Effector memory CD8-positive, alpha-beta T cell (primary cell): ENCODE data around the gene LMBRD1.
"Not testable (repeated sequence)": the region's sequence is repeated elsewhere in the genome, so short reads cannot be mapped to it uniquely, and the experiment has no call there.

Source experiments
- ATAC-seq: fragments of 150-1000 bp; cut with Tn5 transposase; replicated peaks from 2 replicates; pipeline ENCODE4 v1.10.0; 2021; ENCODE audit warnings: mild to moderate bottlenecking, moderate library complexity
- DNase-seq, 3 experiments: peaks; one replicate each; pipeline ENCODE4 v3.0.0; 2021
- H3K27ac Mint-ChIP-seq, 2 donors: one replicate each; pipeline ENCODE4 v1.8.0; 2022; ENCODE audit warnings: mild to moderate bottlenecking in 2 of 2, mixed read lengths in 2 of 2, moderate library complexity in 2 of 2
- H3K27me3 Mint-ChIP-seq, 2 donors: one replicate each; pipeline ENCODE4 v1.8.0; 2022; ENCODE audit warnings: mixed read lengths in 2 of 2
- H3K36me3 Mint-ChIP-seq: one replicate; pipeline ENCODE4 v1.8.0; 2022; ENCODE audit warnings: mild to moderate bottlenecking, moderate library complexity, mixed read lengths; ENCODE audit not compliant: insufficient read depth
- H3K4me1 Mint-ChIP-seq, 2 donors: one replicate each; pipeline ENCODE4 v1.8.0; 2022; ENCODE audit warnings: low read depth in 2 of 2, mixed read lengths in 2 of 2
- H3K4me3 Mint-ChIP-seq, 2 donors: one replicate each; pipeline ENCODE4 v1.8.0; 2022; ENCODE audit warnings: mild to moderate bottlenecking in 2 of 2, mixed read lengths in 2 of 2, moderate library complexity in 2 of 2
- H3K9me3 Mint-ChIP-seq, 2 donors: one replicate each; pipeline ENCODE4 v1.8.0; 2022; ENCODE audit warnings: mixed read lengths in 2 of 2

The LMBRD1 gene

DNA sequence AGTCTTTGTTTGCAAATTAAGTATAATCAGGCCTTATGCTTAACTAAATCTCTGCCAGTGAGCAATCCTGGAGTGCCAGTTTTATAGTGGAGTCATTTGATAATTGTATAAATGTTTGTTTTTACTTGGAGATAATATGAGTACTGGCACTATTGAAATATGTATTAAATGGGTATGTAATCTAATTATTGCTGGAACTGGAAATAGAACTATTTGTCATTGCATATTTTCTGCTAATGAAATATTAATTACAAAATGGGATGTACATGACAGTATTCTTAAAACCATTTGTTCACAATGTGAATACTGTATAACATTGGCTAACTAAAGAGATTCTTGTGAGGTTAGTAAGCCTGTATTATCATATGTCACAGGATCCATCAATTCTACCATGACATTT, 20.5 kb upstream of the LMBRD1 start:
- H3K36me3 Mint-ChIP-seq = no peaks in the 10 kb centered on the region
- no peaks in the 10 kb centered on the region for H3K27me3 Mint-ChIP-seq
- H3K27ac Mint-ChIP-seq = no peak overlapping the region
- no peak for ATAC-seq
- H3K4me1 Mint-ChIP-seq = peaks cover 22 to 34% of the 10 kb centered on the region in 2 donors
- DNase-seq = no peak
- no peaks in the 10 kb centered on the region for H3K9me3 Mint-ChIP-seq
- no peak overlapping the region for H3K4me3 Mint-ChIP-seq

DNA sequence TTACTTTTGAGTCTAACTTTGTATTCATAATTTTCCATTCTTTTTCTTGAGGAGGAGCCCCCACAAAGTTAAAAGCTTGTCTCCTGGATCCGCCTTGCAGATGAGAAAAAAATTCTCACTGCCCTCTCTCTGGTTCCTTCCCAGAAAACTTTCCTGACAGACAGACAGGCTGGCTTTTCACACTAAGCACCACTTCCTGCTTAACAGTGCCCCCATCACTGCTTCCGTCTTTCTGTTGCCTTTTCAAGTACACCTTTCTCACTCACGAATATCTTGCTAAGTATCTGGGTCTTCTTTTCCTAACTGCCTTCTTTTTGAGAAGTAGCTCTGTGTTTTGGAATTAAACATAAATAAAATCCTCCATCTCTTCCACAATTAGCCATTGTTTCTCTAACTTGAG, 19.8 kb upstream of the LMBRD1 start:
- H3K27me3 Mint-ChIP-seq = no peaks in the 10 kb centered on the region
- H3K4me3 Mint-ChIP-seq = peak overlapping the region; percentile 45 to 76
- ATAC-seq (peak; percentile 75), DNase-seq (no peak)
- H3K27ac Mint-ChIP-seq = peak overlapping the region in 1 of 2 donors; percentile 95
- H3K9me3 Mint-ChIP-seq = no peaks in the 10 kb centered on the region
- H3K36me3 Mint-ChIP-seq = no peaks in the 10 kb centered on the region
- peaks cover 22 to 34% of the 10 kb centered on the region in 2 donors for H3K4me1 Mint-ChIP-seq

DNA sequence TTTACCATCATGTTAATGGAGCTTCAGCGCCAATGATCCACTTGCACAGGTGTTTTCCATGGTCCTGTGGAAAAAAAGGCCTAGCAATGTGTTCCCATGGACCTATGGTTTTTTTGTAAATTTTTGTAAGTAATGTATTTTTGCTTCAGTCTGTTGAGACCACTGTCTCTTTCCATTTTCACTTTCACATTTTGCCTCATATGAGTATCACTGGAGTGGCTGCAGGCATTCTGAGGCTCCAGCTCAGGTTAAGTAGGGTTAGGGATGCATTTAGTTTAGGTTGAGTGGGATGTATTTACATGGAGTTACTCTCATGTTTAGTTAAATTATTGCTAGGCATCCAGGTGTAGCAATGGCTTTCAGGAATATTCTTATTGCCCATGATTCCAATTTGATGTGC, 19.2 kb upstream of the LMBRD1 start:
- peak overlapping the region; percentile 45 to 76 for H3K4me3 Mint-ChIP-seq
- ATAC-seq = peak; percentile 69
- H3K27me3 Mint-ChIP-seq = no peaks in the 10 kb centered on the region
- peaks cover 22 to 34% of the 10 kb centered on the region in 2 donors for H3K4me1 Mint-ChIP-seq
- H3K36me3 Mint-ChIP-seq = no peaks in the 10 kb centered on the region
- DNase-seq = no peak
- H3K27ac Mint-ChIP-seq = peak overlapping the region; percentile 20 to 95
- no peaks in the 10 kb centered on the region for H3K9me3 Mint-ChIP-seq

DNA sequence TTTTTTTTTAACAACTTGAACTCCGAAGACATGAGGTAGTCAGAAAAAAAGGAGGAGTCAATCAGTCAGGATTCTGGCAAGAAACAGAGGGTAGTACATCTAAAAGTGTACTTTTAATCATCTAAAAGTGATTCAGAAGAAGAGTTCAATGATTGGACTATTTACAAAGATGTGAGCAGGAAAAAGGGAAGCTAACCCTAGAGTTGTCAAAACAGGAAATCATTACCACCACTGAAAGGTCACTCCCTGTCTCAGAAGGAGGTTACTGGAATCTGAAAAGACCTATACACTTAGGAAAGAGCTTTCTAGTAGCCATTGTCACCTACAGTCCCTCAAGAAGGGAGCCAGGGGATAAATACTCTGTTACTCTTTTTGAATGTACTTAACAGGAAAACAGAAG, 16.7 kb upstream of the LMBRD1 start:
- ATAC-seq (peak; percentile 36), DNase-seq (no peak)
- Mint-ChIP-seq H3K27me3 (peaks cover 4 to 12% of the 10 kb centered on the region in 2 donors), H3K4me1 (peaks cover 22 to 34% of the 10 kb centered on the region in 2 donors), H3K27ac (peak overlapping the region; percentile 30 to 61), H3K9me3 (no peaks in the 10 kb centered on the region), H3K36me3 (no peaks in the 10 kb centered on the region), H3K4me3 (peak overlapping the region; percentile 2 to 16)

DNA sequence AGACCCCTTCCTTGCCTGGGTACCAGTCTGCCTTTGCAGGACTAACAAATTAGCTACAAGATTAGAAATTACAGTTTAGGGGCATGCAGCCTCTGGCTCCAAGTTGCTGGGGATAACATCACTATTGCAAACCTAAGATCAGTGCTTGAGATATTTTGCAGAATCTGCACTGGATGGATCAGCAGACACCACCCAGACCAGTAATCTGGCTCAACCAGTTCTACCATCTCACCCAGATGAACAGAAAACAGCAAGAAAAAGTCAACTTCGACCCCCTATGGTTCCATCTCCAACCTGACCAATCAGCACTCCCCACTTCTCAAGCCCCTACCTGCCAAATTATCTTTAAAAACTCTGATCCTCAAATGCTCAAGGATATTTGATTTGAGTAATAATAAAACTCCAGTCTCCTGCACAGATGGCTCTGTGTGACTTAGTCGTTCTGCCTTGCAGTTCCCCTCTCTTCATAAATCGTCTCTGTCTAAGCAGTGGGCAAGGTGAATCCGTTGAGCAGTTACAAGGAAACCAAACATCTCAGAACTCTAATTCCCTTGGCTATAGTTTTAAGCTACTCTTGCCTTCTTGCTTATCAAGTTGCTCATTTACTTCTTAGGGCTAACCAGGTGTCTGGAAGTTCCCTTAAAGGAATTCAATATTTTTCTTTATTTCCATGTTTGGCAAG, 16.1 kb upstream of the LMBRD1 start:
- no peaks in the 10 kb centered on the region for H3K9me3 Mint-ChIP-seq
- peak overlapping the region; percentile 2 to 16 for H3K4me3 Mint-ChIP-seq
- no peaks in the 10 kb centered on the region for H3K36me3 Mint-ChIP-seq
- DNase-seq = no peak
- ATAC-seq = no peak
- H3K27ac Mint-ChIP-seq = peak overlapping the region; percentile 30 to 61
- peaks cover 22 to 34% of the 10 kb centered on the region in 2 donors for H3K4me1 Mint-ChIP-seq
- peaks cover 10 to 17% of the 10 kb centered on the region in 2 donors for H3K27me3 Mint-ChIP-seq

DNA sequence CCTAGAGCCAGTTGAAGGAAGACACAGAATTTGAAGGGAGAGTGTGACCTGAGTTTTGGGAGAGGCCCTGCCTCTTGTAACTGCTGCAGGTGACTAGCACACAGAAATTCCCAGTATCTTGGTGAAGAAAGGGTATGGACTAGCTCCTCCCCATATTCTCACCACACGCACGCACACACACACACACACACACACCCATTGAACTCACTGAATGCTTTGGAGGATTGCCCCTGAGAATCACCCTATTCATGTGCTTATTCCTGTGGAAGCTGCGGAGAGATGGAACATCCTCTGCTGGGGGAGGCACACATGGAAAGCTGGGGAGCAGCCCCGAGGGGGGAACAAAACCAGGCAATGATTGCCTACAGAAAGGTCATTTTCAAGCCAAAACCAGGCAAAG, 6.2 kb upstream of the LMBRD1 start:
- Mint-ChIP-seq H3K9me3 (no peaks in the 10 kb centered on the region), H3K27ac (no peak overlapping the region), H3K27me3 (peaks cover 15 to 24% of the 10 kb centered on the region in 2 donors), H3K4me1 (peaks cover 0 to 2% of the 10 kb centered on the region in 2 donors), H3K36me3 (no peaks in the 10 kb centered on the region), H3K4me3 (no peak overlapping the region)
- DNase-seq (no peak), ATAC-seq (no peak)

DNA sequence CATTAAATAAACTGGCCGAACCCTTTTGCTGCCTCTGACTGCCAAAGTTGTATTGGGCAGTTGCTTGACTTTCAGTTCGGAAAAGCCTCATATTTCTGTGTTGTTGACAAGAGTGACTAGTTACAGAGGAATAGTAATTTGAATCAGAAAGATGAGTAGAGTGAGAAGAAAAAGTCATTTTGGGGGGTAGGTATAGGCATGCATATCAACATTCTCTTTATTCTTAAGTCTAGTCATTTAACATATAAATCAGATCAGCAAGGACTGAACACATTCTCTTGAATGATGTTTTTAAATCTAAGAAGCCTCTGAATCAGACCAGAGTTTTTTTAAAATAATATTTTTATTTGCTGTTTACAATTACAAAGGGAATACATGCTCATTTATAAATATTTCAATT, 4.9 kb upstream of the LMBRD1 start:
- Mint-ChIP-seq H3K4me3 (no peak overlapping the region), H3K36me3 (peaks cover 2% of the 10 kb centered on the region), H3K27ac (no peak overlapping the region), H3K27me3 (peaks cover 9 to 13% of the 10 kb centered on the region in 2 donors), H3K9me3 (no peaks in the 10 kb centered on the region), H3K4me1 (peaks cover 10 to 14% of the 10 kb centered on the region in 2 donors)
- DNase-seq (no peak), ATAC-seq (no peak)

DNA sequence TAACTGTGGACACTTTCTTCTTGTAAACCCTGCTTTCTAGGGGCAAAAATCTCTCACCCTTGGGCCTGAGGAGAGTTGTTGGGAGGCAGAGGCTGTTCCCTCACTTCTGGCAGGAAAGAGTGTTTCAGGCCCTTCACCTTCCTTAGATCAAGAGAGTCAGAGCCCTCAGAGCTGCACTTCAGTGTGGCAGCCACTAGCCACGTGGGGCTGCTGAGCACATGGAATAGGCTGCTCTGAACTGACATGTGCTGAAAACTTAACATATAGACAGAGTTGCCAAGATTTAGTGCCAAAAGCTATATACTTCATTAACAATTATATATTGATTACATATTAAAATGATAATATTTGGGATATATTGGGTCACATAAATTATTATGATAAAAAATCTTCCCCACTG, 4.4 kb upstream of the LMBRD1 start:
- Mint-ChIP-seq H3K9me3 (no peaks in the 10 kb centered on the region), H3K27me3 (peaks cover 9 to 13% of the 10 kb centered on the region in 2 donors), H3K4me3 (no peak overlapping the region), H3K4me1 (peaks cover 10 to 16% of the 10 kb centered on the region in 2 donors), H3K27ac (no peak overlapping the region), H3K36me3 (peaks cover 7% of the 10 kb centered on the region)
- DNase-seq (no peak), ATAC-seq (no peak)

DNA sequence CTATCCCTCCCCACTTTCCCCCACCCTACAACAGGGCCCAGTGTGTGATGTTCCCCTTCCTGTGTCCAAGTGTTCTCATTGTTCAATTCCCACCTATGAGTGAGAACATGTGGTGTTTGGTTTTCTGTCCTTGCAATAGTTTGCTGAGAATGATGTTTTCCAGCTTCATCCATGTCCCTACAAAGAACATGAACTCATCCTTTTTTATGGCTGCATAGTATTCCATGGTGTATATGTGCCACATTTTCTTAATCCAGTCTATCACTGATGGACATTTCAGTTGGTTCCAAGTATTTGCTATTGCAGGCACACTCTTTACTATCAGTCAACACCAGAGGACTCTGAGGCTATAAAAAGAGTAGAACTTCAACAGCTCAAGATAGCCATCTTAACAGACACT, 2.0 kb upstream of the LMBRD1 start:
- H3K4me1 Mint-ChIP-seq = peaks cover 23 to 32% of the 10 kb centered on the region in 2 donors

DNA sequence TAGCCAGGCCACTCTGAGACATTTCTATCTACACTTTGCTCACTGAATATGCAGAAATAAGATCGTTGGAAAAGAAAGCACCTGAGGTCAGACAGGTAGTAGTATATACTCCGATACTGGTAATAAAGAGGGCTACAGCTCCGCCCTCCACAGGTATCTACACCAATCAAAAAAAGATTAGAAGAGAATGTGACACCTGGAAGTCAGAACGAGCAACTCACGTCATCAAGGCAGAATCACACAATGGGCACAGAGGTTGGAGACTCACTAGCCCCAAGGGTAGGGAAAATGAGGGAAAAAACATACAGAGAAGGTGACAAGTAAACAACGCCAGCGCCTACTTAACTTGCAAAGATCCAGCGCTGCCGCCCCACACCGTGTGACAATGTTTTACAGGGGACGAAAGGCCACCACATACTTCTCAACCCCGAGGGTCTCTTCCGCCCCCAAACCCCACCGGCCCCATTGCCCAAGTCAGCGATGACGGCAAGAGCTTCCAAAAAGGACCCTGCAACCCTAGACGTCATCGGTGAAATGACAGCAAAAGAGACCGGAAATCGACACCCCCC, 653 bp downstream of the LMBRD1 start:
- peak overlapping the region; percentile 99 to 100 for H3K27ac Mint-ChIP-seq
- peak; percentile 54 to 58 (median 56) for DNase-seq
- H3K4me1 Mint-ChIP-seq = peaks cover 32 to 53% of the 10 kb centered on the region in 2 donors
- peaks cover 14% of the 10 kb centered on the region for H3K36me3 Mint-ChIP-seq
- peak; percentile 57 for ATAC-seq
- no peaks in the 10 kb centered on the region for H3K27me3 Mint-ChIP-seq
- H3K9me3 Mint-ChIP-seq = no peaks in the 10 kb centered on the region
- peak overlapping the region; percentile 87 to 97 for H3K4me3 Mint-ChIP-seq

More for the DNA sequence above, 2.0 kb upstream of the LMBRD1 start:
- peaks cover 12% of the 10 kb centered on the region for H3K36me3 Mint-ChIP-seq
- not testable (repeated sequence) for H3K4me3 Mint-ChIP-seq, ATAC-seq, DNase-seq, H3K9me3 Mint-ChIP-seq, H3K27ac Mint-ChIP-seq
- H3K27me3 Mint-ChIP-seq = peaks cover 9 to 13% of the 10 kb centered on the region in 2 donors

DNA sequence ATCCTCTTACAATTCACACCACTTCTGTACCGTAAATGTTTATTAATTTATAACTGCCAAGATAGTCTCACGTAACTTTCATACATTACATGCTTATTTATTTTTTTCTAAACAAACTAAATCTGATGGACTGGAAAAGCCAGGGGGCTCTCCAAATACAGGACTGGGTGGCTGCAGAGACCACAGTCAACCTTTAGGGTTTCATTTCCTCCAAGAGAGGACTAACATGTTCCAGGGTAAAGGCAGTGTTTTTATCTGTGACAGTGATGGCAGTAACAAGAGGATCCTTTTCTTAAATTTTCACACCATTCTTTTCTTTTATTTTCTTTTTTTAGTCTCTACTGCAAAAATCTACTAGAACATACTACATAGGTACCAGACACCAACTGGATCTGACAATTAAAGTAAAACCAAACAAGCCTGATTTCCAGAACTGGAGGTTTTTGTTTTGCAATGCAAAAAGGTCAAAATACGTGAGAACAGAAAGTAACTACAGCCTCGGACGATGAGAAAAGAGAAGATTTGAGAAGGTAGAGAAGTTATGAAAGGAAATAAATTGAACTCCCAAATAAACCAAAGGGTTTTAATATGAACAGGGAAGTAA, 1.2 kb downstream of the LMBRD1 start:
- Mint-ChIP-seq H3K4me3 (peak overlapping the region; percentile 87 to 97), H3K27ac (peak overlapping the region; percentile 99 to 100), H3K27me3 (no peaks in the 10 kb centered on the region), H3K4me1 (peaks cover 33 to 55% of the 10 kb centered on the region in 2 donors), H3K9me3 (no peaks in the 10 kb centered on the region), H3K36me3 (peaks cover 14% of the 10 kb centered on the region)
- DNase-seq (no peak), ATAC-seq (no peak)

DNA sequence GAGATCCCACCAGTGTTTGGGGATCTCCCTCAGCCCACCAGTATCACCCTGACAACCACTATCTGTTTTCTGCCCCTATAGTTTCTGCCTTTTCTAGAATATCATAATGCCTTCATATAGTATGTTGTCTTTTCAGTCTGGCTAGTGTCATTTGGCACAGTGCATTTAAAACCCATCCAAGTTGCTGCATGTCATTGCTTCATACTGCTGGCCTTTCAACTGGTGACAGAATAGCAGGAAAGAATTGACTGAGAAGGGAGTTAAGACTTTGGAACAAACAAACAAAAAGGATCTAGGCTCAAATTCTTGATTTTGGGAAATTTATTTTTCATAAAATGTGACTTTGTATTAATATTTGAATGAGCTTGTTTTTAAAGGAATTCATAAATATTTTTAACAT, 4.5 kb downstream of the LMBRD1 start:
- H3K4me1 Mint-ChIP-seq = peaks cover 30 to 46% of the 10 kb centered on the region in 2 donors
- DNase-seq = no peak
- H3K4me3 Mint-ChIP-seq = no peak overlapping the region
- peaks cover 30% of the 10 kb centered on the region for H3K36me3 Mint-ChIP-seq
- peak overlapping the region in 1 of 2 donors; percentile 7 for H3K27ac Mint-ChIP-seq
- H3K27me3 Mint-ChIP-seq = no peaks in the 10 kb centered on the region
- no peaks in the 10 kb centered on the region for H3K9me3 Mint-ChIP-seq
- ATAC-seq = no peak

DNA sequence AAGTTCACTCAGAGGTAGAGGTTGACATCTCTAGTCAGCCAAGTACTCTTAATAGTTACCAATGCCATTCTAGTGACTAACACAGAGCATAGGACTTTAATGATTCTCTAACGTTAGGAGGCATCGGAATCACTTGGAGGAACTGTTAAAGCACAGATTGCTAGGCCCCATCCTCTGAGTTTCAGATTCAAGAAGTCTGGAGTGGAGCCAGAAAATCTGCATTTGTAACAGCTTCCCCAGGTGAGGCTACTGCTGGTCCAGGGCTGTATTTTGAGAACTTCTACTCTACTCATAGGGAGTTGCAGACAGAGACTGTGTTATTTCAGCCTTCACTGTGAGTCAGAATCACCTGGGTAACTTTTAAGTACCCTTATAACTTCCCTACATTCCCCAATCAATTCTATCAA, 5.7 kb downstream of the LMBRD1 start:
- no peaks in the 10 kb centered on the region for H3K9me3 Mint-ChIP-seq
- peaks cover 22% of the 10 kb centered on the region for H3K36me3 Mint-ChIP-seq
- H3K27me3 Mint-ChIP-seq = no peaks in the 10 kb centered on the region
- peaks cover 25 to 41% of the 10 kb centered on the region in 2 donors for H3K4me1 Mint-ChIP-seq
- DNase-seq (no peak), ATAC-seq (no peak)
- H3K27ac Mint-ChIP-seq = peak overlapping the region in 1 of 2 donors; percentile 4
- H3K4me3 Mint-ChIP-seq = no peak overlapping the region

DNA sequence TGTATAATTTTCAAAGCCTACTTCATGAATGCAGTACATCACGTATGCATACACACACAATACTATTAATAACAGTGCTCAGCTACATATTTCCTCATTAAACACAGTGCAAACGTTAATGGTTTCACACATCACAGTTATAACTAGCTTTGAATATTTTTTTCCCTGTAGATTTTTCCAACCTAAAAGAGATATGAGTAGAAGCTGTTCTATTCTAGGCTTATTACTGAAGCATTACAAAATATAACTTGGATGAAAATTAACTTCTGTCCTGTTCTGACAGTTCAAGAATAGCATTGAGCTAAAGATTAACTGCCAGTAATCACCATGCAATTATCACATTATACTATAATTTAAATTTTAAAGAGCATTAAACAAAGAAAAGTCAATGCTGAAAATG, 6.2 kb downstream of the LMBRD1 start:
- peak overlapping the region in 1 of 2 donors; percentile 4 for H3K27ac Mint-ChIP-seq
- no peak overlapping the region for H3K4me3 Mint-ChIP-seq
- H3K27me3 Mint-ChIP-seq = no peaks in the 10 kb centered on the region
- peaks cover 21 to 41% of the 10 kb centered on the region in 2 donors for H3K4me1 Mint-ChIP-seq
- ATAC-seq = no peak
- no peaks in the 10 kb centered on the region for H3K9me3 Mint-ChIP-seq
- DNase-seq = no peak
- peaks cover 18% of the 10 kb centered on the region for H3K36me3 Mint-ChIP-seq
